GM12892 (cell line): ENCODE measurements around the gene STEAP3.

Experiments
- POLR2A ChIP-seq: IDR thresholded peaks from 2 replicates; pipeline ENCODE4 v1.6.1; 2011; ENCODE audit warnings: low read depth, low read length, control low read depth
- POLR2AphosphoS5 ChIP-seq: IDR thresholded peaks from 2 replicates; pipeline ENCODE4 v1.6.1; 2011; ENCODE audit warnings: low read depth, low read length, control low read depth
- TAF1 ChIP-seq: IDR thresholded peaks from 2 replicates; pipeline ENCODE4 v1.6.1; 2011; ENCODE audit warnings: low read depth, mild to moderate bottlenecking, control low read depth, low read length, borderline replicate concordance

DNA sequence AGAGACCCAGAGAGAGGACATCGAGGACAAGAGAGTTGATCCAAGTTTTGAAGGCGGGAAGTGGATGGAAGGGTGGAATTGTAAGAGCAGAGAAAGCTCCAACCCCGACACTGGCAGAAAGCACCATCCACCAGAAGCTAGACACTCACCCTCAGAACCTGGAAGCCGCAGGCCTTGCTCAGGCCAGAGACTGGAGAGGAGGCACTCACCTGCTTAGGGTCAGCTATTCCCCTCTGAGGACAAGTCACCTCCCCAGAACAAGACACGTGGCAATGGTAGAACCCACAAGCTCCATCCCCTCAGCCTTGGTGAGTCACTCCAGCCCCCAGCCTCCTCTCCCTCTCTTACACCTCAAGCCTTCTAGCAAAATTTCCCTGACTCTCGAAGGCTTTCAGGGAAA lies 64.9 kb downstream of the STEAP3 start:
- no peak for TF ChIP-seq POLR2AphosphoS5
- TF ChIP-seq POLR2A, result no peak
- TF ChIP-seq TAF1, result no peak
